Measurements from ENCODE around the gene DNAJC1.

Gene DNAJC1

GRCh38 chr10:21904930-21905329 is 98.6 kb downstream of the DNAJC1 start:
- TF ChIP-seq CTCF (IDR thresholded peaks at IDR 0.05; ENCODE audit: low read length) (no peak), EZH2 (IDR thresholded peaks at IDR 0.05; ENCODE audit: borderline replicate concordance, low read length) (no peak)
- H3K27ac ChIP-seq (ENCODE audit: low read depth, low read length, poor library complexity, severe bottlenecking) = no peak overlapping the region
- H3K9me2 ChIP-seq (ENCODE audit: low read depth, low read length) = no peaks in the 10 kb centered on the region
- H3K4me2 ChIP-seq (ENCODE audit: low read length) = no peak overlapping the region
- no peaks in the 10 kb centered on the region for H4K20me1 ChIP-seq (ENCODE audit: insufficient read depth, low read length)
- no peaks in the 10 kb centered on the region for H3K9me3 ChIP-seq (ENCODE audit: low read length)
- no peaks in the 10 kb centered on the region for H3K79me2 ChIP-seq (ENCODE audit: insufficient read depth, low read length)
- no peaks in the 10 kb centered on the region for H3F3A ChIP-seq (ENCODE audit: insufficient read depth, low read length)
- H3K4me1 ChIP-seq (ENCODE audit: insufficient read depth, low read length, severe bottlenecking) = no peaks in the 10 kb centered on the region
- no peaks in the 10 kb centered on the region for H3K36me3 ChIP-seq (ENCODE audit: insufficient read depth, low read length)
- H2AFZ ChIP-seq (ENCODE audit: low read length) = no peak overlapping the region
- no peak overlapping the region for H3K4me3 ChIP-seq (ENCODE audit: low read depth, low read length, poor library complexity, severe bottlenecking)
- no peak overlapping the region for H3K9ac ChIP-seq (ENCODE audit: low read length)
- no peaks in the 10 kb centered on the region for H3K27me3 ChIP-seq (ENCODE audit: insufficient read depth, low read length)

GRCh38 chr10:21899736-21900135 is 103.8 kb downstream of the DNAJC1 start:
- no peak overlapping the region for H2AFZ ChIP-seq (ENCODE audit: low read length)
- H3K9me2 ChIP-seq (ENCODE audit: low read depth, low read length) = no peaks in the 10 kb centered on the region
- H3K4me2 ChIP-seq (ENCODE audit: low read length) = no peak overlapping the region
- H3K4me1 ChIP-seq (ENCODE audit: insufficient read depth, low read length, severe bottlenecking) = no peaks in the 10 kb centered on the region
- H3K27ac ChIP-seq (ENCODE audit: low read depth, low read length, poor library complexity, severe bottlenecking) = no peak overlapping the region
- TF ChIP-seq EZH2 (IDR thresholded peaks at IDR 0.05; ENCODE audit: borderline replicate concordance, low read length) (no peak), CTCF (IDR thresholded peaks at IDR 0.05; ENCODE audit: low read length) (no peak)
- no peaks in the 10 kb centered on the region for H3K36me3 ChIP-seq (ENCODE audit: insufficient read depth, low read length)
- no peaks in the 10 kb centered on the region for H3K27me3 ChIP-seq (ENCODE audit: insufficient read depth, low read length)
- H3K9me3 ChIP-seq (ENCODE audit: low read length) = no peaks in the 10 kb centered on the region
- no peak overlapping the region for H3K9ac ChIP-seq (ENCODE audit: low read length)
- no peaks in the 10 kb centered on the region for H3F3A ChIP-seq (ENCODE audit: insufficient read depth, low read length)
- H3K4me3 ChIP-seq (ENCODE audit: low read depth, low read length, poor library complexity, severe bottlenecking) = no peak overlapping the region
- H4K20me1 ChIP-seq (ENCODE audit: insufficient read depth, low read length) = no peaks in the 10 kb centered on the region
- no peaks in the 10 kb centered on the region for H3K79me2 ChIP-seq (ENCODE audit: insufficient read depth, low read length)

- Histone ChIP-seq H3K4me3 (ENCODE audit: low read depth, low read length, poor library complexity, severe bottlenecking) (no peak overlapping the region), H3K4me2 (ENCODE audit: low read length) (no peak overlapping the region), H2AFZ (ENCODE audit: low read length) (no peak overlapping the region), H3K27ac (ENCODE audit: low read depth, low read length, poor library complexity, severe bottlenecking) (no peak overlapping the region), H3F3A (ENCODE audit: insufficient read depth, low read length) (no peaks in the 10 kb centered on the region), H3K27me3 (ENCODE audit: insufficient read depth, low read length) (no peaks in the 10 kb centered on the region), H3K9ac (ENCODE audit: low read length) (no peak overlapping the region), H3K36me3 (ENCODE audit: insufficient read depth, low read length) (no peaks in the 10 kb centered on the region), H3K9me3 (ENCODE audit: low read length) (no peaks in the 10 kb centered on the region), H3K79me2 (ENCODE audit: insufficient read depth, low read length) (no peaks in the 10 kb centered on the region), H3K9me2 (ENCODE audit: low read depth, low read length) (no peaks in the 10 kb centered on the region), H4K20me1 (ENCODE audit: insufficient read depth, low read length) (no peaks in the 10 kb centered on the region), H3K4me1 (ENCODE audit: insufficient read depth, low read length, severe bottlenecking) (no peaks in the 10 kb centered on the region)
- TF ChIP-seq EZH2 (IDR thresholded peaks at IDR 0.05; ENCODE audit: borderline replicate concordance, low read length) = no peak
- TF ChIP-seq CTCF (IDR thresholded peaks at IDR 0.05; ENCODE audit: low read length) = no peak
These were observed 107.6 kb downstream of the DNAJC1 start for GRCh38 chr10:21895932-21896331.
